Endothelial cell of umbilical vein (primary cell): ENCODE results near the gene ADH1B. TPM values are rescaled to one million over a fixed set of nuclear protein-coding genes. Genes with fewer than 3 reads are reported as not detected.
"Not testable (repeated sequence)": the region's sequence is repeated elsewhere in the genome, so short reads cannot be mapped to it uniquely, and the experiment has no call there.

Experiments used
- BruUV-seq: library from RNA; stranded (reverse); fragments of 400-500 nt; replicated peaks from 2 replicates; lab custom pipeline; 2021; lab: Mats Ljungman, UMichigan
- CTCF ChIA-PET: fragments of 300-600, 350-600 bp; sonication (Branson Sonifier 250); formaldehyde crosslinking; loops from one replicate; lab custom pipeline; 2021; ENCODE audit warnings: antibody characterized with exemption, inconsistent platforms; lab: Charles Lee
- POLR2A ChIA-PET: fragments of 300-600, 350-600 bp; sonication (Branson Sonifier 250); formaldehyde crosslinking; loops from one replicate; lab custom pipeline; 2021; ENCODE audit warnings: antibody characterized with exemption, inconsistent platforms; lab: Charles Lee
- DNase-seq: peaks from one replicate; pipeline ENCODE4 v3.0.0-alpha.2; 2011; ENCODE audit warnings: low read depth, low spot score
- FAIRE-seq: peaks from 2 replicates; lab custom pipeline; 2011; peaks lifted over from hg19 to GRCh38; lab: Jason Lieb, UNC
- H2AFZ ChIP-seq: 2 replicates; pipeline ENCODE4 v1.6.0; 2012; ENCODE audit warnings: low read depth, low read length, control low read depth, inconsistent platforms
- H3K27ac ChIP-seq: 2 replicates; pipeline ENCODE4 v1.5.1; 2011; ENCODE audit warnings: low read depth, mild to moderate bottlenecking, control low read depth, low read length, moderate library complexity; ENCODE audit not compliant: insufficient read depth
- H3K27me3 ChIP-seq, 2 experiments: 2 replicates each; pipeline versions ENCODE4 v1.6.0 to v1.6.1; 2011; ENCODE audit warnings: low read length in 2 of 2, mixed read lengths in 1 of 2; ENCODE audit not compliant: control insufficient read depth in 2 of 2, insufficient read depth in 2 of 2
- H3K36me3 ChIP-seq, 2 experiments: 2 replicates in 1 of 2; 3 replicates in 1 of 2; pipeline ENCODE4 v1.5.1; 2011; ENCODE audit warnings: low read length in 2 of 2, mild to moderate bottlenecking in 1 of 2, moderate library complexity in 1 of 2; ENCODE audit not compliant: control insufficient read depth in 2 of 2, insufficient read depth in 2 of 2; ENCODE audit errors: extremely low read depth in 1 of 2
- H3K4me1 ChIP-seq: 3 replicates; pipeline ENCODE4 v1.5.1; 2011; ENCODE audit warnings: mild to moderate bottlenecking, low read length; ENCODE audit not compliant: control insufficient read depth, insufficient read depth; ENCODE audit errors: extremely low read depth
- H3K4me2 ChIP-seq: 2 replicates; pipeline ENCODE4 v1.6.1; 2011; ENCODE audit warnings: low read length, control low read depth, mixed read lengths; ENCODE audit not compliant: insufficient read depth
- H3K4me3 ChIP-seq, 3 experiments: fragments of 200-600 bp in 1 of 3; sonication (generic), shearing (Covaris generic) in 1 of 3; replicated peaks in 1 of 3; 2 replicates each; pipeline ENCODE4 v1.5.1; 2011 to 2016; ENCODE audit warnings: control low read depth in 3 of 3, low read length in 3 of 3, mild to moderate bottlenecking in 2 of 3, inconsistent platforms in 1 of 3, low read depth in 1 of 3, moderate library complexity in 1 of 3; ENCODE audit not compliant: insufficient read depth in 1 of 3
- H3K79me2 ChIP-seq: 2 replicates; pipeline ENCODE4 v1.6.0; 2012; ENCODE audit warnings: low read length, inconsistent platforms; ENCODE audit not compliant: control insufficient read depth, insufficient read depth
- H3K9ac ChIP-seq: replicated peaks from 2 replicates; pipeline ENCODE3; 2011; ENCODE audit warnings: low read length, control low read depth; ENCODE audit not compliant: insufficient read depth; ENCODE audit errors: extremely low read depth
- H3K9me1 ChIP-seq: replicated peaks from 3 replicates; pipeline ENCODE4 v1.6.0; 2011; ENCODE audit warnings: mild to moderate bottlenecking, low read length; ENCODE audit not compliant: control insufficient read depth, insufficient read depth; ENCODE audit errors: extremely low read depth
- H3K9me3 ChIP-seq: replicated peaks from 2 replicates; pipeline ENCODE4 v1.5.1; 2012; ENCODE audit warnings: low read length, inconsistent platforms; ENCODE audit not compliant: control insufficient read depth, insufficient read depth
- H4K20me1 ChIP-seq: replicated peaks from 2 replicates; pipeline ENCODE3; 2011; ENCODE audit warnings: mild to moderate bottlenecking, low read length; ENCODE audit not compliant: control insufficient read depth, insufficient read depth; ENCODE audit errors: extremely low read depth
- EZH2 ChIP-seq: IDR thresholded peaks from 2 replicates; pipeline ENCODE4 v1.6.1; 2012; ENCODE audit warnings: borderline replicate concordance, low read depth, mild to moderate bottlenecking, moderate library complexity, low read length, inconsistent platforms; ENCODE audit not compliant: severe bottlenecking
- GATA2 ChIP-seq: IDR thresholded peaks from 2 replicates; pipeline ENCODE4 v1.7.0; 2011; ENCODE audit warnings: low read depth, mild to moderate bottlenecking, moderate library complexity, mixed read lengths, low read length; ENCODE audit not compliant: insufficient read length, insufficient read depth
- POLR2AphosphoS5 ChIP-seq: IDR thresholded peaks from 2 replicates; pipeline ENCODE4 v1.6.1; 2012; ENCODE audit warnings: low read depth, mild to moderate bottlenecking, control low read depth, low read length, moderate library complexity; ENCODE audit not compliant: insufficient read depth
- dilution Hi-C: fragments of 300-500 bp; cut with MboI; formaldehyde crosslinking; loops from one replicate; pipeline ENCODE4 v1.15.0; 2019; ENCODE audit warnings: low sequenced_read_pairs; ENCODE audit not compliant: extremely low pct_ligation_motif_present
- intact Hi-C: fragments of 100-400 bp; cut with micrococcal nuclease; formaldehyde crosslinking; loops from one replicate; pipeline ENCODE4 v1.10.0; 2022
- polyA plus RNA-seq, 4 experiments: library from polyadenylated mRNA; depleted of rRNA in 3 of 4; stranded (reverse) in 3 of 4; unstranded in 1 of 4; fragments of >200 nt; gene quantifications; 2 replicates each; pipeline versions ENCODE4 v1.2.1 to v1.2.3, GENCODE V29; 2011 to 2012; ENCODE audit warnings: missing spikeins in 1 of 4
- total RNA-seq: library from RNA; stranded (reverse); gene quantifications from 2 replicates; pipeline ENCODE4 v1.2.3, GENCODE V29; 2021
- TF ChIP-seq, protein P1 (sequence below): IDR thresholded peaks from 2 replicates; pipeline ENCODE4 v1.6.1; 2011; ENCODE audit not compliant: insufficient read depth, insufficient read length
- TF ChIP-seq, protein P2 (sequence below), 2 donors: IDR thresholded peaks; 1 replicate in 1 of 2; 2 replicates in 1 of 2; pipeline ENCODE4 v1.5.1; 2011; ENCODE audit warnings: low read length in 2 of 2, mild to moderate bottlenecking in 2 of 2, moderate library complexity in 2 of 2, control low read depth in 1 of 2, inconsistent platforms in 1 of 2, low read depth in 1 of 2; ENCODE audit not compliant: insufficient read depth in 1 of 2; ENCODE audit errors: extremely low read depth in 1 of 2

ADH1B gene
- total and polyA plus RNA-seq, 2 donors (not counting 3 experiments of a cell fraction or from before 2014, with no cell fraction given), result not detected

DNA sequence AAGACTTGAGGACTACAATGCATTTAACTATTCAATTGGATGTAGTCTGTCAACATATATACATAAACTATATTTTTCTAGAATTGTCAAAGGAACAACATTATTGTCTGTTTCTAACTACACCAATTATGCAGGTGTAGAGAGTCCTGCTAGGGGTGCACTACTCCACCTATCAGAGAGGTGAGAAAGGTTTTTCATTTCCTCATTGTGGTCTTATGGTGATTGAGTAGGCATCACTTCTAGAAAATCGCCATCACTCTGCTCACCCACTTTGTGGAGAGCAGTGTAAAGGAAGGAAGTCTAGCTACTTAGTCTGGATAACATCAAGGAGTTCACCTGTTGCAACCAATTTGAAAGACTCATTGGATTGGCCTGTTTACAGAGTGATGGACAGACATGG, 35.8 kb upstream of the ADH1B start:
- dilution Hi-C loops (no loop called here), intact Hi-C loops (no loop called here)
- H3K4me2 ChIP-seq, result no peak overlapping the region
- no peak overlapping the region for H3K27ac ChIP-seq
- no peaks in the 10 kb centered on the region for H3K9me3 ChIP-seq
- H3K9me1 ChIP-seq, result no peaks in the 10 kb centered on the region
- H3K79me2 ChIP-seq, result no peaks in the 10 kb centered on the region
- TF ChIP-seq, protein P1, sequence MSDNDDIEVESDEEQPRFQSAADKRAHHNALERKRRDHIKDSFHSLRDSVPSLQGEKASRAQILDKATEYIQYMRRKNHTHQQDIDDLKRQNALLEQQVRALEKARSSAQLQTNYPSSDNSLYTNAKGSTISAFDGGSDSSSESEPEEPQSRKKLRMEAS, result no peak
- TF ChIP-seq EZH2 (no peak), GATA2 (no peak), POLR2AphosphoS5 (no peak)
- TF ChIP-seq, protein P2, sequence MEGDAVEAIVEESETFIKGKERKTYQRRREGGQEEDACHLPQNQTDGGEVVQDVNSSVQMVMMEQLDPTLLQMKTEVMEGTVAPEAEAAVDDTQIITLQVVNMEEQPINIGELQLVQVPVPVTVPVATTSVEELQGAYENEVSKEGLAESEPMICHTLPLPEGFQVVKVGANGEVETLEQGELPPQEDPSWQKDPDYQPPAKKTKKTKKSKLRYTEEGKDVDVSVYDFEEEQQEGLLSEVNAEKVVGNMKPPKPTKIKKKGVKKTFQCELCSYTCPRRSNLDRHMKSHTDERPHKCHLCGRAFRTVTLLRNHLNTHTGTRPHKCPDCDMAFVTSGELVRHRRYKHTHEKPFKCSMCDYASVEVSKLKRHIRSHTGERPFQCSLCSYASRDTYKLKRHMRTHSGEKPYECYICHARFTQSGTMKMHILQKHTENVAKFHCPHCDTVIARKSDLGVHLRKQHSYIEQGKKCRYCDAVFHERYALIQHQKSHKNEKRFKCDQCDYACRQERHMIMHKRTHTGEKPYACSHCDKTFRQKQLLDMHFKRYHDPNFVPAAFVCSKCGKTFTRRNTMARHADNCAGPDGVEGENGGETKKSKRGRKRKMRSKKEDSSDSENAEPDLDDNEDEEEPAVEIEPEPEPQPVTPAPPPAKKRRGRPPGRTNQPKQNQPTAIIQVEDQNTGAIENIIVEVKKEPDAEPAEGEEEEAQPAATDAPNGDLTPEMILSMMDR (IDR thresholded peaks at IDR 0.05; ENCODE audit: extremely low read depth in 1 of 2, insufficient read depth in 1 of 2, low read depth in 1 of 2, low read length in 2 of 2), result no peak
- H4K20me1 ChIP-seq, result no peaks in the 10 kb centered on the region
- H3K4me1 ChIP-seq, result no peaks in the 10 kb centered on the region
- no TSS peak for BruUV-seq
- FAIRE-seq, result no peak
- CTCF ChIA-PET, result no interaction called here
- no peak overlapping the region for H2AFZ ChIP-seq
- no peak for DNase-seq
- H3K27me3 ChIP-seq, result no peaks in the 10 kb centered on the region
- no peak overlapping the region for H3K4me3 ChIP-seq
- no peak overlapping the region for H3K9ac ChIP-seq
- POLR2A ChIA-PET, result no interaction called here
- no peaks in the 10 kb centered on the region for H3K36me3 ChIP-seq

DNA sequence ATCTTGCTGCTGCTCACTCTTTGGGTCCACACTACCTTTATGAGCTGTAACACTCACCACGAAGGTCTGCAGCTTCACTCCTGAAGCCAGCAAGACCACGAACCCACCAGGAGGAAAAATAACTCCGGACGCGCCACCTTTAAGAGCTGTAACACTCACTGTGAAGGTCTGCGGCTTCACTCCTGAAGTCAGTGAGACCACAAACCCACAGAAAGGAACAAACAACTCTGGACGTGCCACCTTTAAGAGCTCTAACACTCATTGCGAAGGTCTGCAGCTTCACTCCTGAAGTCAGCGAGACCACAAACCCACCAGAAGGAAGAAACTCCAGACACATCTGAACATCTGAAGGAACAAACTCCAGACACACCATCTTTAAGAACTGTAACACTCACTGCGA, 34.9 kb upstream of the ADH1B start:
- CTCF ChIA-PET, H3K79me2 ChIP-seq, H3K4me3 ChIP-seq, DNase-seq, H2AFZ ChIP-seq, dilution Hi-C loops, H3K9me1 ChIP-seq, H3K27ac ChIP-seq, BruUV-seq, H3K9me3 ChIP-seq, H3K4me1 ChIP-seq, intact Hi-C loops, H3K4me2 ChIP-seq, H3K36me3 ChIP-seq, POLR2A ChIA-PET, H3K9ac ChIP-seq, H4K20me1 ChIP-seq, H3K27me3 ChIP-seq, FAIRE-seq: not testable (repeated sequence)
